ENCODE results near the gene RBFOX2.
"Not testable (repeated sequence)": the region's sequence is repeated elsewhere in the genome, so short reads cannot be mapped to it uniquely, and the experiment has no call there.

Gene RBFOX2

GRCh38 chr22:36028646-36029405 lies at the start of gene RBFOX2:
TSS of gene RBFOX2 (minus strand) at chr22:36028824. CDS start at chr22:36028425, 399 bp downstream.
- peak; percentile 96 for DNase-seq (ENCODE audit: low spot score)

GRCh38 chr22:36077271-36077670 lies 48.6 kb upstream of the RBFOX2 start:
- no peak for DNase-seq (ENCODE audit: low spot score)

- DNase-seq (ENCODE audit: low spot score), result no peak
These were observed 47.1 kb upstream of the RBFOX2 start for GRCh38 chr22:36075724-36076123.

- DNase-seq (ENCODE audit: low spot score), result no peak
These were observed 46.6 kb upstream of the RBFOX2 start for GRCh38 chr22:36075230-36075629.

- no peak for DNase-seq (ENCODE audit: low spot score)
These were observed 44.9 kb upstream of the RBFOX2 start for GRCh38 chr22:36073476-36073875.

GRCh38 chr22:36070645-36071044 lies 42.0 kb upstream of the RBFOX2 start:
- not testable (repeated sequence) for DNase-seq (ENCODE audit: low spot score)

- no peak for DNase-seq (ENCODE audit: low spot score)
These were observed 40.7 kb upstream of the RBFOX2 start for GRCh38 chr22:36069368-36069767.

GRCh38 chr22:36068776-36069344 lies 40.2 kb upstream of the RBFOX2 start:
- DNase-seq (ENCODE audit: low spot score), result no peak

- no peak for DNase-seq (ENCODE audit: low spot score)
These were observed 38.6 kb upstream of the RBFOX2 start for GRCh38 chr22:36067235-36067558.

- DNase-seq (ENCODE audit: low spot score), result peak; percentile 95
These were observed 37.3 kb upstream of the RBFOX2 start for GRCh38 chr22:36065775-36066544.

- DNase-seq (ENCODE audit: low spot score), result no peak
These were observed 36.8 kb upstream of the RBFOX2 start for GRCh38 chr22:36065462-36065774.

GRCh38 chr22:36064358-36064757 lies 35.7 kb upstream of the RBFOX2 start:
- no peak for DNase-seq (ENCODE audit: low spot score)

GRCh38 chr22:36056980-36057379 lies 28.4 kb upstream of the RBFOX2 start:
- DNase-seq (ENCODE audit: low spot score), result no peak

GRCh38 chr22:36055376-36056295 lies 27.0 kb upstream of the RBFOX2 start:
- no peak for DNase-seq (ENCODE audit: low spot score)

- DNase-seq (ENCODE audit: low spot score), result not testable (repeated sequence)
These were observed 25.8 kb upstream of the RBFOX2 start for GRCh38 chr22:36054446-36054845.

- no peak for DNase-seq (ENCODE audit: low spot score)
These were observed 24.9 kb upstream of the RBFOX2 start for GRCh38 chr22:36053242-36054147.

GRCh38 chr22:36052505-36052941 lies 23.9 kb upstream of the RBFOX2 start:
- DNase-seq (ENCODE audit: low spot score), result peak; percentile 81

- DNase-seq (ENCODE audit: low spot score), result no peak
These were observed 21.0 kb upstream of the RBFOX2 start for GRCh38 chr22:36049678-36049997.

GRCh38 chr22:36048911-36049677 lies 20.5 kb upstream of the RBFOX2 start:
- DNase-seq (ENCODE audit: low spot score), result no peak

GRCh38 chr22:36044517-36044916 lies 15.9 kb upstream of the RBFOX2 start:
- DNase-seq (ENCODE audit: low spot score), result not testable (repeated sequence)
